Putamen (tissue), 1 donor: ENCODE results near the gene KRTAP2-4.
"Not testable (repeated sequence)": the region's sequence is repeated elsewhere in the genome, so short reads cannot be mapped to it uniquely, and the experiment has no call there.

ENCODE experiments used
- DNase-seq: peaks from one replicate; pipeline ENCODE4 v3.0.0-alpha.2; 2016; ENCODE audit warnings: low spot score

KRTAP2-4 gene

DNA sequence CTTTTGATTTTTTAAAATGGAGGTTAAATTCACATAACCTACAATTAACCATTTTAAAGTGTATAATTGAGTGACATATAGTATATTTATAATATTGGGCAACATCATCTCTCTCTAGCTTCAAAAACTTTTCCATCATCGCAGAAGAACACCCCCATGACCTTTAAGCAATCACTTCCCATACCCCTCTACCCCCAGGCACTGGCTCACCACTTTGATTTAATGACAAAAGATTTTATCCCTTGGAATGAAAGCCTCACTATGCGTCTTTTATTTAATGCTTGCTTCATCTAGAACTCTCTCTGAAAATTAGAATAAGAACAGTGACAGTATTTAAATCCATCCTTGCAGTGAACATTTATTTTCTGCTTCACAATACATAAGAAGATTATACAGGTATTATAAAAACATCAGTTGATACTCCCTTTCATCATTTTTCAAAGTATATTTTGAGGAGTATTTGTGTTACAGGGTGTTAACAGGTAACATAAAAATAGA lies 27.8 kb downstream of the KRTAP2-4 start:
- no peak for DNase-seq

DNA sequence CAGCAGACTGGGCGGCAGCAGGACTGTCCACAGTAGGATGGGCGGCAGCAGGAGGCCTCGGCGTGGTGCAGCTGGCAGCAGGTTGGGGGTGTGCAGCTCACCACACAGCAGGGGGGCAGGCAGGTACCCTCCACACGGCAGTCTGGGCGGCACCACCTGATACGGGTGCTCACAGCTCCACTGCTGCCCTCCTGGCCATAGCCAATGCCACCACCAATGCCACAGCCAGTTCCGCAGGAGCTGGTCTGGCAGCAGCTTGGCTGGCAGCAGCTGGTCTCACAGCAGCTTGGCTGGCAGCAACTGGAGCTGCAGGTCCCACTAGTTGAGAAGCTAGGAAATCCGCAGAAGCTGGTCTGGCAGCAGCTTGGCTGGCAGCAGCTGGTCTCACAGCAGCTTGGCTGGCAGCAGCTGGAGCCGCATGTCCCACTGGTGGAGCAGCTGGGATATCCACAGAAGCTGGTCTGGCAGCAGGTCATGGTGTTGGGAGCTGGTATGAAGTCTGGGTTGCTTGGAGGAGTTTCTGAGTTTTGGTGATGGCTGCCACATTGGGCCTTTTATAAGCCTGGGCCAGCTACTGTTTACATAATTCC lies 31.2 kb downstream of the KRTAP2-4 start, which contains the start of gene KRTAP1-3:
TSS of gene KRTAP1-3 (minus strand) at position 529 of the 590 bp plus-strand sequence. CDS start at position 476, 53 bp downstream.
- not testable (repeated sequence) for DNase-seq

DNA sequence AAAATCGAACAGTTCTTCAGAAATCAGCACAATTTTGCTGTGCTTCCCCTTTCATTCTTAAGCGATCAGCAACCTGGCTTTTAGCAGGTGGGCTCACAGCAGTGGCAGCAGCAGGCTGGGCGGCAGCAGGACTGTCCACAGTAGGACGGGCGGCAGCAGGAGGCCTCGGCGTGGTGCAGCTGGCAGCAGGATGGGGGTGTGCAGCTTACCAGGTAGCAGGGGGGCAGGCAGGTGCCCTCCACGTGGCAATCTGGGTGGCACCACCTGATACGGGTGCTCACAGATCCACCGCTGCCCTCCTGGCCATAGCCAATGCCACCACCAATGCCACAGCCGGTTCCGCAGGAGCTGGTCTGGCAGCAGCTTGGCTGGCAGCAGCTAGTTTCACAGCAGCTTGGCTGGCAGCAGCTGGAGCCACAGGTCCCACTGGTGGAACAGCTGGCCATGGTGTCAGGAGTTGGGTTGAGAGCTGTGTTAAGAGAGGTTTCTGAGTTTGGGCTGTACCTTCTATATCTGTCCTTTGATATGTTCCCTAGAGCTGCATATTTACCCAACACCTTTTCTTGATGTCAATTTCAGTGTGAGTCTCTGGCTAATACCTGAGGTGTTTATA lies 35.9 kb downstream of the KRTAP2-4 start, which contains the start of gene KRTAP1-4:
TSS of gene KRTAP1-4 (minus strand) at position 563 of the 613 bp plus-strand sequence. CDS start at position 446, 117 bp downstream.
- DNase-seq: no peak

DNA sequence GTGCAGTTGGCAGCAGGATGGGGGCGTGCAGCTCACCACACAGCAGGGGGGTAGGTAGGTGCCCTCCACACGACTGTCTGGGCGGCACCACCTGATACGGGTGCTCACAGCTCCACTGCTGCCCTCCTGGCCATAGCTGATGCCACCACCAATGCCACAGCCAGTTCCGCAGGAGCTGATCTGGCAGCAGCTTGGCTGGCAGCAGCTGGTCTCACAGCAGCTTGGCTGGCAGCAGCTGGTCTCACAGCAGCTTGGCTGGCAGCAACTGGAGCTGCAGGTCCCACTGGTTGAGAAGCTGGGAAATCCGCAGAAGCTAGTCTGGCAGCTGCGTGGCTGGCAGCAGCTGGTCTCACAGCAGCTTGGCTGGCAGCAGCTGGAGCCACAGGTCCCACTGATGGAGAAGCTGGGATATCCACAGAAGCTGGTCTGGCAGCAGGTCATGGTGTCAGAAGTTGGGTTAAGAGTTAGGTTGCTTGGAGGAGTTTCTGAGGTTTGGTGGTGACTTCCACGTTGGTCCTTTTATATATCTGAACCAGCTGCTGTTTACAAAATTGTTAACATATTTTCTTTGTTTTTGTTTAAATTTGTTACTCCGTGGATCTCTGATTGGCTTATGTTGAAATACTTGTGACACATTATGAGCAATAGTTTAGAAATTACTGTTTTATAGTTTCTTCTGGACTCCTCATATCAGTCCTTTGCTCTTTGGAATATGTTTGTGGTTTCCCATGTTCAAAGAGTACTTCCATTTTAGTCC lies 38.8 kb downstream of the KRTAP2-4 start, which contains the start of gene KRTAP1-5:
TSS of gene KRTAP1-5 (minus strand) at position 494 of the 757 bp plus-strand sequence. CDS start at position 441, 53 bp downstream.
- DNase-seq: no peak

DNA sequence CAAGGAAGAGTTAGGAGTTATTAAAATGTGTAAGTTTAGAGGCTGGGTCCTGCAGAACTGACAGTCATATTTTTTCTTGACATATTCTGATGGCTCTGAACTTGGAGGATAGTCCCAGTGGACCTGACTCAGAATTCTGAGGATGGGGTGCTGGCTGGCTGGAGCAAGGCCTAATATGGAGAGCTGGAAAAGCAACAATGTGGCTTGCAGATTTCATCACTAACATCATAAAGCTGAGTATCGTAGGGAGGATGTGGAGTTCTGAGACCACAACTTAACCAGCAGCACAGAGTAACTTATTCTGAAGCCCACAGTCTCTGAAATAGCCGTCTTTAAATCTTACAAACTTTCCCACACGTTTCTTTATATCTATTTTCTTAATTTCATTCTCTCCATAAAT lies 41.0 kb downstream of the KRTAP2-4 start:
- DNase-seq: no peak

DNA sequence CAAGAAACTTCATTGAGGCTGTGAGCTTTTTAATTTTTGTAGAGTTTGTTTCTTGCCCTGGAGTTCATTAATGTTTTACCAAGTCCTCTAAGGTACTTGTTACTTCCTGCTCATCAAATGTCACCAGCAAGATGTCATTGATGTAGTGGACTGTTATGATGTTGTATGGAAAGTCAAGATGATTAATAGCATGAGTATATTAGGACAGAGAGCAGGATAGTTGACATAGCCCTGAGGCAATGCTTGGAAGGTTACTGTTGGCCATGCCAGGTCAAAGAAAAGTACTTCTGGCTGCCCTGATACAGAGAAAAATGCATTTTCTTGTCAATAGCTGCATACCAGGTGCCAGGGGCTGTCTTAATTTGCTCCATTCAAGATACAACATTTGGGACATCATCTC lies 45.3 kb downstream of the KRTAP2-4 start:
- no peak for DNase-seq

DNA sequence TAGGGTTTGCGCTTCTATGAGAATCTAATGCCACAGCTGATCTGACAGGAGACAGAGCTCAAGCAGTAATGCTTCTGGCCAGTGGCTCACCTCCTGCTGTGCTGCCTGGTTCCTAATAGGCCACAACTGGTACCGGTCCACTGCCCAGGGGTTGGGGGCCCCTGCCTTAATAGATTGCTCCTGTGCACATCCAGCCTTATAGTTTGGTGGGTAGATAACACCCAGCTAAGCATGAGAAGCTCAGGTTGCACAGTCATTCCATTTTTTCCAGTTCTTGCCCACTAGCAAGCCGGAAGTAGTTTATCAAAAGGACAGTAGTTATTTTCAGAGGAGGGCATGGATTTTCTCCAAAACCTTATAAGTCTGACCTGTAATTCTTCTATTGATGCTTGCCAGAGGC lies 46.3 kb downstream of the KRTAP2-4 start:
- DNase-seq: no peak

DNA sequence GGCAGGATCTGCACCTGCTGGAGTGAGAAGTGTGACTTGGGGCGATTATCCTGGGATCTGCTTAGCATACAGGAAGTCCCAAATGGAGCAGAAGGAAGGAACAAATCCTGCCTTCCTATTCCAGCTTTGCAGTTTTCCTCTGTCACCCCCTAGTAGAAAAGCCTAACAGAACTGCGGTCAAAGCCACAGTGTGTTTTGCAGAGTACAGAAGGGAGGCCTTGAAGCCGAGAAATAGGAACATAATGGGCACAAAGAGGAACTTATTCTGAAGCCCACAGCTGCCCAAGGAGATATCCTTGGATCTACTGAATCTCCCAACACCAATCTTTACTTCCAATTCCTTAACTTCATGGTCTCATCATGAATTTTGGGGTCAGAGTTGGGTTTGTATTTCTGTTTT lies 47.1 kb downstream of the KRTAP2-4 start:
- no peak for DNase-seq

DNA sequence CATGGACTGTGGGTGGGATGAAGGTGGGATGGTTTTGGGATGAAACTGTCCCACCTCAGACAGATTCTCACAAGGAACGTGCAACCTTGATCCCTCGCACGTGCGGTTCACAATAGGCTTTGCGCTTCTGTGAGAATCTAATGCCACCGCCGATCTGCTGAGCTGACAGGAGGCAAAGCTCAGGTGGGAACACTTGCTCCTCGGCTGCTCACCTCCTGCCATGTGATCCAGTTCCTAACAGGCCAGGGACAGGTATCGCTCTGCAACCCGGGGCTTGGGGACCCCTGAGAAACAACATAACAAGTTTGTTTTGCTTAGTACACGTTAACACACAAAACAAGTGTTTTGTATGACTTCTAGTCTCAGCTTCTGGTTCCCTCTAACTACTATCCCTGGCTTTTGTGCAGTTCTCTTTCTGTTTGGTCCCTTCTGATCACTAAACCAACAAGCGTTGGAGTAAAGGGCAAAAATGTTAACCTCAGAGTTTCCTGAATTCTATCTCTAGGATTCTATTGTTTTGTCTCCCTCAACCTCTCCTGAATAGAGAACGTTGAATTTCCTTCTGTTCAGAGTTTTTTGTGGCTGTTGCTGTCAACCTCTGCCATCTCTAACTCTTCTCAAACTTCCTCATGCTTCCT lies 49.0 kb downstream of the KRTAP2-4 start:
- no peak for DNase-seq

DNA sequence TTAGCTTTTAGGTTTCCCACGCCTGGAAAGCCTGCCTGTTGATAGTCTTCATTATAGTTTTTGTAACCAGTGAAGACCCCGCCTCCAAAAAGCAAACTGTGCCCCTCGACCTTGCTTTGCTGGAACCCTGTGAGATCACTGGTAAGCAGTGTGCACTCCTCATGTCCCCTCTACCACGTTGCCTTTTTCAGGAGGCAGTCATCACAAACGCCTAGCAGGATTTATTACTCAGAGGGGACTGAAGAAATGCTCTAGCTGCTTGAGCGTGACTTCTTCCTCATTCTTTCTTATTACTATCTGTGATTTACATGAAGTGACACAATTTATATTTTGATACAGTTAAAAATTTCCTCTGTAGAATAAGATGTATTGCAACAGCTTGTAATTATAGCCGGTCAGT lies 50.2 kb downstream of the KRTAP2-4 start:
- no peak for DNase-seq
